KG1 (cell line): Measurements from ENCODE around the gene GPR87.
A peak's percentile ranks its signal among the peaks of the same experiment; 100 is the strongest.

Source experiments
- DNase-seq: peaks from one replicate; lab custom pipeline; 2025; lab: John Stamatoyannopoulos, UW

GPR87 gene

GRCh38 chr3:151316267-151316991 lies at the start of gene GPR87:
Gene GPR87 (minus strand): TSS chr3:151316820. CDS start chr3:151300100, 16,720 bp downstream.
- DNase-seq, result no peak

DNA sequence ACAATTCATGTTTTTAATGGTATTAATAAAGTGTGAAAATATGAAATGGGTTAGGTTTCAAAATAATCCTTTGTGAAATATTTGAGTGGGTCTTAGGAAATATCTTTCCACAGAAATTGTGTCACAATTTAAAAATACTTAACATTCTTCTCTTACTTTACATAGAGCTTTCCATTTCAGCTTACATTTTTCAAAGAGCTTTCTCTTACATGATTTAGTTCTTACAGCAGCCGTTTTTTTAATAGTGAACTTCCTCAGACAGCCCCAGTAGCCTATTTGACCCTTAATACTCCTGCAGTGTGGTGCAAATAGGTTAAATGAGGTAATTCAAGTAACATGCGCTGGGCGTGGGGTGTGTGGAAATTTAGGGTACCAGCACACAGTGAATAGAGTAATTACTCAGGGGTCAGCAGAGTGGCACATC lies 46.1 kb upstream of the GPR87 start:
- DNase-seq, result no peak

DNA sequence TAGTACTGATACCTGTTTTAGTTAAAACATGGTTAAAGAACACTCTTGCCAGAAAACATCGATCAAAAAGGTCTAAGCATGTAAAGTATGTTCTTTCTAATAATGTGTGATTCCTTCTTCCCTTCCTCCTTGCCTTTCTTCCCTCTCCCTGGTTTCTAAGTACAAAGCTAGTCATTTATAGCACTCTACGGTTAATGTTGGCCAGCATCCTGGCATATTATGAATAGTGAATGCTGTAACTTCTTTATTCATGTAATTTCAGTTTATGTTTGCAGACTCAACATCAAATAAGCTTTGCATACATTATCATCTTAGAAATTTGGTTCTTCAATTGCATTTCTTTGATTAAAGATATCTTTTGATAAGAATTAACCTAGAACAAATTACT lies 40.8 kb upstream of the GPR87 start:
- DNase-seq, result no peak

- DNase-seq, result no peak
Measured at GRCh38 chr3:151356794-151357462, 40.3 kb upstream of the GPR87 start.

DNA sequence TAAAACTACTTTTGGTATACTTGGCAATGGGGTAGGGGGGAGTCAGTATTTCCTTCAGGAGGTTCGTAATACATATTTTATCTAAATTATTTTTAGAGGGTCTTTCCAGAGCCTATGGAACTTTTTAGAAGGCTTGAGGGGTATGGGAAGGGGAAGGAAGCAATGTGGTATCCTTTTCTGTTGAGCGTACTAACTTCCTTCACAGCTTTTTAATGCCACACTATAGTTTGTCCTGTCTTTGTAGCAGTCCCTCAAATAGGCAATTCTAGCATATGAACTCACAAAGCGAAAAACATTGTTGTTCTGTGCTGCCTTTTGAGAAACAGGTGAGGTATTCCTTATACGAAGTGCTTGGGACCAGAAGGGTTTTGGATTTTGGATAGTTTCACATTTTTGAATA lies 35.0 kb upstream of the GPR87 start:
- DNase-seq, result peak; percentile 63

GRCh38 chr3:151351219-151351618 lies 34.6 kb upstream of the GPR87 start:
- DNase-seq, result peak; percentile 63

DNA sequence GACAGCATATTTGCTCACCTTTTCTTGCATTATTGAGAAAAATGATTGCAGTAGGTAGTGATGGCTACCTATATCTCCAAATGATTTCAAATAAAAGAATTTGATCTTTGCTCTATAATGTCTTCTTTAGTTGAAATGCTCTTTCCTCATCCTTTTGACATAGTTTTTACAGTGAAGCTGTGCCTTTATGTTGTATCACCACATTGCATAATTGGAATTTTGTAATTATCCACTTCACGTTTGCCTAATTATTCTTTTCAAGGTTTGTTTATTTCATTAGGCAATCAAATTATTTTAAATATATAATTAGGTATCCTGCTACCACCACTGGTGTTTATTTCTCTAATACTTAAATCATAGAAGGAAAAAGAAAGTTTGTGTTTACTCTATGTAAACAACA lies 34.0 kb upstream of the GPR87 start:
- DNase-seq, result no peak

GRCh38 chr3:151347432-151347831 lies 30.8 kb upstream of the GPR87 start:
- DNase-seq, result peak; percentile 61

DNA sequence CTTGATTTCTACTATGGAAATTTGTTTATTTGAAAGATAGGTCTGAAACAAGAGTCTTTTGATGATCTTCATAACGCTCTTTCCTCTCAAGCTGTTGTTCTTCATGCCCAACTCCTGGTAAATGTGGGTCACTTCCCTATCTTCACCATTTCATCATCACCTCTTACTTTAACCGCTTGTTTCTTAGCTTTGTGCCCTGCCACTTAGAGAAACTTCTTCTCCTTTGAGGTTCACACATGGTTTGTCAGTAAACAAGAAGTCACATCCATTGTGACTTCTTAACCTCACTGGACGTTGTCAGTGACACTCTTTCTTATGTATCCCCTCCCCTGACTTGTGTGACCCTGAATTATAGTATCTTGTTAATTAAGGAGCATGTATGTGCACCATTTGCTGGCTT lies 29.7 kb upstream of the GPR87 start:
- no peak for DNase-seq

GRCh38 chr3:151345859-151346258 lies 29.2 kb upstream of the GPR87 start:
- DNase-seq, result no peak

DNA sequence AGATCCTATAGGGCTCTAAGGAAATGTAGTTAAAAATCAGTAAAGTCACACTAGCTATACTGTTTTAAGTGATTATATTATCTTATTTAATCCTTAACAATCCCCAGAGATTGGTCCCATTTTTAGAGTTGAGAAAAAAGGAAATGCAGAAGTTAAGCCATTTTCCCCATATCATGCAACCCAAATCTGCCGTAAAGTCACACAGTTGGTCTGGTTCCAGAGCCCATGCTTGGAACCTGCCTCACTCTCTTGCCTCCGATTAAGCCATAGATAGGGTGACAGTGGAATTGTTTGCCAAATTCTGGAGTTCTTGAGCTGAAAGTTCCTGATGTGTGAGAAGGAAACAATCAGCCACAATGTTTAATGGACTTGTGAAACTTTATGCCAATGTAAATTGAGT lies 15.1 kb upstream of the GPR87 start:
- no peak for DNase-seq

GRCh38 chr3:151330899-151331298 lies 14.3 kb upstream of the GPR87 start:
- DNase-seq, result no peak

- DNase-seq, result no peak
Measured at GRCh38 chr3:151330379-151330778, 13.8 kb upstream of the GPR87 start.

DNA sequence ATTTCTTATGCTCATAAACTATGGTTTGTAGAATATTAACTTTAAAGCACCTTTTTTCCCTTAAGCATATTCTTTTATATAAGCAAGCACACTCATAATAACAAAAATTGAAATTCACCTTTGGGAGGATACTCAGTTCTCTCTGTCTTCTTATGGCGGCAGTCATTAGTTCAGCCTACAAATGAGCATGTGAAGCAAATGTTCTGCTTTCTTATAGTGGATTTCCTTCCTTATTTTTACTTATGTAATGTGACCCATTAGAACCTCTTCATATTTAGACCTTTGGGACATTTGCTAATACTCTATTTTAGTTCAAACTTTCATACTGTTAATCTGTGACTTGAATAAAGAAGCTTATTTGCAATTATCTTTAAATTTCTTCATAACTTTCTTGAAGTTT lies 12.7 kb upstream of the GPR87 start, which contains the start of gene P2RY13:
Gene P2RY13 (minus strand): TSS at position 187 of the 400 bp plus-strand sequence. CDS start 21 bp downstream, at position 166.
- DNase-seq, result no peak

GRCh38 chr3:151328298-151328995 lies 11.8 kb upstream of the GPR87 start:
- no peak for DNase-seq

- no peak for DNase-seq
Measured at GRCh38 chr3:151327571-151328198, 11.1 kb upstream of the GPR87 start.

- no peak for DNase-seq
Measured at GRCh38 chr3:151322511-151322910, 5.9 kb upstream of the GPR87 start.

- DNase-seq, result no peak
Measured at GRCh38 chr3:151321526-151321925, 4.9 kb upstream of the GPR87 start.

DNA sequence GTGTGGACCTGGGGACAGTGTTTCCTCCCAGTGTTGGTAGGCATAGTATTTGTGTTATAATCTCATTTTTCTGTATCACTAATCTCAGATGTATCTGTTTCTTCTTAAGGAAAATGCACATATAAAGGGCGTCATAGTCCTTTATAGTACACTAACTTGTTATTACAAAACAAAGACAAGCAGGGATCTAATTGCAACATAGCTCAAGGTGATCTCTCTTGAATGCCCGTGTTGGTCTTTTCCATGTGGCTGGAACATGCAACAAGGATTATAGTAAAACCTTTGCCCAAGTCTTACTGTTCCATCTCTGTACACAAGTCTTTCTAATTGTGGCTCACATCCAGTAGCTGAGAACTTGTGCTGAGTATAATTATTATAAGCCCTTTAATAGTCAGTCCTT lies 3.5 kb upstream of the GPR87 start:
- DNase-seq, result no peak

DNA sequence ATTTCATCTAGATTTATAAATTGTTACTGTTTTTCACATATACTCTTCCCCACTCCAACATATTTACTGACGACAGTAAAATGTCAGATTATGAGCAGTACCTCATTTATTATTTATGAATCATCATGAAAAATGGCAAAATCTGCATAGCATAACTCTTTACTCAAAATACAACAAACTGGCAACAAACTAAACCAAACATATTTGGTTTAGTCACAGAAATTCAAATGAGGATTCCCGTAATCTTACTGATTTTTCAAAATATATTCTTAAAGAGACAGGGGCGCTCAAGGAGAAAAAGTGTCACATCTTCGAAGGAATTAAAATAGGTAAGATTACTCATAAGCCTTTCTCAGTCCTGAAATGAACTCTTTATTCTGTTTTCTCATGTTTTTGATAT lies 3.0 kb upstream of the GPR87 start:
- no peak for DNase-seq

DNA sequence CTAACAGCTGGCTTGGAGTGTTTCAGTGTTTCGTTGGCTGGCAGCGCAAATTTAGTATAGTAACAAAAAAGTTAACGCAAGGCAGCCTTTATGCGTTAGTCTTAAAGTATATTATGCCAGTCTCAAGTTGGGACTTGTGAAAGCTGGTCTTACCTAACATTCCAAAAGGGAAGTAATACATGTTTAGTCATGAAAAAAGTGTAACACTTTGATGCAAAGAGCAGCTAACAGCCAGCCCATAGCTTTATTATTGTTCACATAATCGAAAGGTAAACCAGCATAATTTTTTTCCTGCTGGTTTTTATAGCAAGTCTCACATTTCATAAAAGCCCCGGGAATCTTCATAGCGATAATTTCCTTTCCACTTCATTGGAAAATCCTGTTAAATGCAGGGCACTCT lies 2.4 kb upstream of the GPR87 start:
- no peak for DNase-seq

DNA sequence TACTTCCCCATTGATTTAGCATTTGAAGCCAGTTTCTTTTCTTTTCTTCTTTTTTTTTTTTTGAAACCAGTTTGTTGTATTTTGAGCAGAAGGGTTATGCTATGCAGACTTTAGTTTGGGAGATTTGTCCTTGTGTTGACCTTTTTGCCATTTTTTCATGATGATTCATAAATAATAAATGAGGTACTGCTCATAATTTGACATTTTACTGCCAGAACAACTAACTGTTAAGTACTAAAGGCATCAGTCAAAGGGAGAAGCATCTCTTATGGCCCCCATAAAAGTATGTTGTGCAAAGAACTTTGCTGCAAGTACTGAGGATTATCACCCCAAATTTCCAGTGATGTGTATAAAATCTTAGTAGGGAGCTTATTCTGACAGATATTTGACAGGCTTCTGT lies 1.7 kb upstream of the GPR87 start:
- no peak for DNase-seq

- no peak for DNase-seq
Measured at GRCh38 chr3:151315846-151316245, 774 bp downstream of the GPR87 start.
